GM10266 (cell line): ENCODE measurements around the gene STON1.

Source experiments
- DNase-seq: peaks from one replicate; pipeline ENCODE4 v3.0.0; 2012; ENCODE audit errors: extremely low spot score
- CTCF ChIP-seq: IDR thresholded peaks from 2 replicates; pipeline ENCODE4 v1.5.1; 2012; ENCODE audit warnings: mild to moderate bottlenecking, low read depth; ENCODE audit not compliant: control insufficient read depth, insufficient read depth; ENCODE audit errors: missing control alignments

The STON1 gene

GRCh38 chr2:48638261-48638660, 108.3 kb downstream of the STON1 start:
- DNase-seq, result no peak
- TF ChIP-seq CTCF, result no peak
